Activated T-cell treated with anti-CD3 and anti-CD28 coated beads, Interleukin-2, amount 50 U/mL, for 24 hours (primary cell): ENCODE data around the gene RRAD.

Experiments
- DNase-seq: peaks from one replicate; pipeline ENCODE4 v3.0.0-alpha.2; 2020
- H3K27ac Mint-ChIP-seq: 2 replicates; pipeline ENCODE4 v1.8.0; 2020; ENCODE audit warnings: mild to moderate bottlenecking, mixed read lengths
- H3K27me3 Mint-ChIP-seq: 2 replicates; pipeline ENCODE4 v1.8.0; 2020; ENCODE audit warnings: mixed read lengths
- H3K36me3 Mint-ChIP-seq: 2 replicates; pipeline ENCODE4 v1.8.0; 2020; ENCODE audit warnings: low read depth, mixed read lengths
- H3K4me1 Mint-ChIP-seq: 2 replicates; pipeline ENCODE4 v1.8.0; 2020; ENCODE audit warnings: low read depth, mixed read lengths
- H3K4me3 Mint-ChIP-seq: 2 replicates; pipeline ENCODE4 v1.8.0; 2020; ENCODE audit warnings: mild to moderate bottlenecking, moderate library complexity, mixed read lengths
- H3K9me3 Mint-ChIP-seq: 2 replicates; pipeline ENCODE4 v1.8.0; 2020; ENCODE audit warnings: mixed read lengths

RRAD gene

DNA sequence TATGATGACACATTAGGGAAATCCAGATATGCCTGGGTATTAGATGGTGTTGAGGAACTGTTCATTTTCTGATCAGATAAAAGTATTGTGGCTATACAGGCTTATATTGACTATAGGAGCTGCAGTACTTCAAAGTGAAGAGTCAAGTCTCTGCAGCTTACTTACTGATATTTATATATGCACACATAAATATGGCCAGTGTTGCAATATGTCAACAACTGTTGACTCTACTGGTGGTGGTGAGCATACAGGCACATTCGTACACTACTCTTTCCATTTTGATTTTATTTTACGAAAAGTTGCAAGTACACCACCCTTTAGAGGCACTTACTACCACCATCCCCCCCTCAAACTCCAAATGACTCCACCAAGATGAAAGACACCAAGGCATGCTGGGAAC, 6.3 kb upstream of the RRAD start:
- no peaks in the 10 kb centered on the region for H3K9me3 Mint-ChIP-seq
- peaks cover 48% of the 10 kb centered on the region for H3K4me1 Mint-ChIP-seq
- H3K27me3 Mint-ChIP-seq: peaks cover under 1% of the 10 kb centered on the region
- H3K27ac Mint-ChIP-seq: peak overlapping the region; percentile 99
- no peak for DNase-seq
- H3K4me3 Mint-ChIP-seq: no peak overlapping the region
- peaks cover 62% of the 10 kb centered on the region for H3K36me3 Mint-ChIP-seq

DNA sequence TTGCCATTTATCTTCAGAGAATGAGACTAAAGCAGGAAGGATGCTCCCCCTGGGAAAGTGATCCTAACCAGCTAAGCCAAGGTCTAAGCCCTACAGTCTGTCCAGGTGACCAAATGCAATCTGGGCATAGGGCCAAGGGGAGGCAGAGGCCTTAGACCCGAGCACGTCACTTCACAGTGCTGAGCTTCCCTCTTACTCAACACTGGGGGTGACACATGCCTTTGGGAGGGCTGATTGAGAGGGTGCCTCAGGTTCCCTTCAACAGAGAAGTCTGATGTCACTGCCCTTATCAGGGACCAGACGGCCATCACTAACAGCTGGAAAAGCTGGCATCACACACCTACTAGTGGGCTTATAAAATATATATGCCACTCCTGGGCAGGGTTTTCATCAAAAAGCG, 4.9 kb upstream of the RRAD start:
- Mint-ChIP-seq H3K27ac (no peak overlapping the region), H3K27me3 (peaks cover 15% of the 10 kb centered on the region), H3K9me3 (no peaks in the 10 kb centered on the region), H3K4me3 (no peak overlapping the region), H3K4me1 (peaks cover 40% of the 10 kb centered on the region), H3K36me3 (peaks cover 51% of the 10 kb centered on the region)
- DNase-seq: no peak

DNA sequence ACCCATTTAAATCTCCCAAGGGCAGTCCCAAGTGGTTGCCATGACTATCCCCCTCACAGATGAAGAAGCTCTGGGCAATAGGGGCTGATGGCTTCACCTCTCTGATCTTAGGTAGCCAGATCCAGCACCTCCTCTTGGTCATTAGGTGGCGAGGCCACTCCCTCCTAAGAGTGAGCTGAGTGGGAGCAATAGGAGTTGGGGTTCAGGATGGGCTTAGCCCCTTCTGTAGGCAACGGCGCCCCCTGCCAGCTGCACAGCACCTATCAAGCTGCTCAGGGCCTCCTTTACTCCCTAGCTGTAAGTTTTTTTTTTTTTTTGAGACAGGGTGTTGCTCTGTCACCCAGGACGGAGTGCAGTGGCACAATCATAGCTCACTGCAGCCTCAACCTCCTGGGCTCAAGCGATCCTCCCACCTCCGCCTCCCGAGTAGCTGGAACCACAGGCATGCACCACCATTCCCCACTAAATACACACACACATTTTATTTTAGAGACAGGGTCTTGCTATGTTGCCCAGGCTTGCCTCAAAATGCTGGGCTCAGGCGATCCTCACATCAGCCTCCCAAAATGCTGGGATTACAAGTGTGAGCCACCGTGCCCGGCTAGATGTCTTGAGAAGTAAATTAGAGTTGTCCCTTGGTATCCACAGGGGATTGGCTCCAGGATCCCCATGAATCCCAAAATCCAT, 3.5 kb upstream of the RRAD start:
- Mint-ChIP-seq H3K27ac (no peak overlapping the region), H3K4me1 (peaks cover 39% of the 10 kb centered on the region), H3K27me3 (peaks cover 25% of the 10 kb centered on the region), H3K9me3 (no peaks in the 10 kb centered on the region), H3K36me3 (peaks cover 38% of the 10 kb centered on the region), H3K4me3 (no peak overlapping the region)
- DNase-seq: peak; percentile 46

DNA sequence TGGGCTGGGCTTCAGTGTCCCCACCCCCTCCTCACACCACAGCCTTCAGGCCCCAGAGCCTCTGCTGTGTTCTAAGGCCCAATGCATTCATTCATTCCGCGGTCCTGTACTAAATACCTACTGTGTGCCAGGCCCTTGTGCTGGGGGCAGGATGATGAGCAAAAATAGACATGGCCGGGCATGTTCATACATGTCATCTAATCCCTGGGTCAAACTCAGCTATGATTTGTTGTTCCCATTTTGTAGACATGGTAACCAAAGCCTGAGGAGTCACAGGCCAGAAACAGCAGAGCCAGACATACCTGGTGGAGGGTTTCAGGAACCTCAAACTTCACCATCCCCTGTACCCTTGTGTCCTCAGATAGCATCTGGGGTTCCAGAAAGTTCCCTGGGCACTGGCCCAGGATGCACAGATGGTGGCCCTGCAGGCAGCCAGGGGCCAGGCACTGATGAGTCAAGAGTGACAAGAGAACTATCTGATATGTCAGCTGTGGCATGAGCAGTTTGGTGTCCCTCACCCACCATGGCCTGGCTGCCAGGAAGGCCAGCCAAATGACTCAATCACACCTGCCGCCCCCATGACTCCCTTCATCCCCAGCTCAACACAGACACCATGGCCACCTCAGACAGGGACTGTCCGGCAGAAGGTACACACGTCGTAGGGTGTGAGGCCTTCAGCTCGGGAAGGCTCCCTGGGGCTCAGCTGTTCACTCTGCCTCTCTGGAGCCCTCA, 2.7 kb upstream of the RRAD start:
- Mint-ChIP-seq H3K9me3 (no peaks in the 10 kb centered on the region), H3K4me3 (no peak overlapping the region), H3K27ac (peak overlapping the region; percentile 37), H3K4me1 (peaks cover 31% of the 10 kb centered on the region), H3K27me3 (peaks cover 32% of the 10 kb centered on the region), H3K36me3 (peaks cover 31% of the 10 kb centered on the region)
- DNase-seq: no peak

DNA sequence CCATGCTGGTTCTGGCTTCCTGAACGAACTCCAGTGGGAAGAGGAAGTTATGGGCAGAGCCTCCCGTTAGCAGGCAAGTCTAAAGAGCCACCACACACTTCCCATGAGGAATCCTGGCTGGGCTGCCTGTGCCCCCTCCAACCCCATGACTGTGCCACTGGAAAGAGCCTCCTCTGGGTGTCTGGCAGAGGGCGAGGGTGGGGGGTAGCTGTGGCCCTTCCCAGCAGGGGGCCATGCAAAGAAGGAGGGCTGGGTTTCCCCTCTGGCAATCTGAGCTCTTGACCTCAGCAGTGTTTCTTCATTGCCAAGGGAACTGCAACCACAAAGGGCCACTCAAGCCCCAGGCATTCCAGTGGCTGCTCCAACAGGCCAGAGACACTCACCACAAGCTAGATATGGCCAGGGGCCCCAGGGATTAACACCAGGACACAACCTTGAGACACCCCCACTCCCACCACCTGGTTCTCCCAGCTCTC, 1.7 kb upstream of the RRAD start:
- Mint-ChIP-seq H3K27ac (no peak overlapping the region), H3K36me3 (peaks cover 20% of the 10 kb centered on the region), H3K9me3 (no peaks in the 10 kb centered on the region), H3K4me1 (peaks cover 21% of the 10 kb centered on the region), H3K27me3 (peaks cover 40% of the 10 kb centered on the region), H3K4me3 (no peak overlapping the region)
- DNase-seq: no peak

DNA sequence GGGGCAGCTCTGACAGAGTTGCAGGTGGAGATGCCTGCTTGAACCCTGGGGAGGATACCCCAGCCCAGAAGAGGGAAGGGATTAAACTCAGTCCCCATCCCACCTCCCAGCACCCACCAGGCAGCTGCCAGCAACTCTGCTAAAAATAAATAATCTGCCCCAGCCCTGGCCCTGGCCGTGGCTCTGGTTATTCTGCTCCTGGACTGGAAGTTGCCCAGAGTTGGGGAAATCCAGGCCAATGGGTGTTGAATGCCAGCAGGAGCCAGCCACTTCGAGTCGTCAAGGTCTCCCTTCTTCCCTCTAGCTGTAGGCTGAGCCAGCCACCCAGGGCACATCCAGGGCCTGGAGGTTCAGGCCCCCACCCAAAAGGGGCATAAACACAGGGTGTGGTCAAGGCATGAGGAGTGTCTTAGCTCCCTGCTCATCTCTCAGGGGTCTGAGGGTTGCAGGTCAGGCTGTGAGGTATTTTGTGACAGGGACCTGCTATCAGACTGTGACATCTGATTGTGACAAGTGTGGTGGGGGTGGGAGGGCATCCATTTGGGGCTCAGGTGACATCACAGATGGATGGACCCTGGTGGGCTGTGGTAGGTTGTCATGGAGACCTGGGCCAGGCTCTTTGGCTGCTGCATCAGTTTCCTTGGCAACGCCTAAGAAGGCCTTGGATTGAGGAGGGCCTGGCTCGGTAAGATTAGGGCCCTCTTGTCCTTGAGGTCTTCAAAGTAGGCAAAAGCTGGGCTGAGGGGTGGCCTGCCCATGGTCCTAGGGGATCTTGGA, 1.0 kb upstream of the RRAD start:
- peak overlapping the region; percentile 51 for H3K4me3 Mint-ChIP-seq
- H3K27ac Mint-ChIP-seq: no peak overlapping the region
- peaks cover 13% of the 10 kb centered on the region for H3K36me3 Mint-ChIP-seq
- peaks cover 42% of the 10 kb centered on the region for H3K27me3 Mint-ChIP-seq
- peaks cover 17% of the 10 kb centered on the region for H3K4me1 Mint-ChIP-seq
- H3K9me3 Mint-ChIP-seq: no peaks in the 10 kb centered on the region
- no peak for DNase-seq

DNA sequence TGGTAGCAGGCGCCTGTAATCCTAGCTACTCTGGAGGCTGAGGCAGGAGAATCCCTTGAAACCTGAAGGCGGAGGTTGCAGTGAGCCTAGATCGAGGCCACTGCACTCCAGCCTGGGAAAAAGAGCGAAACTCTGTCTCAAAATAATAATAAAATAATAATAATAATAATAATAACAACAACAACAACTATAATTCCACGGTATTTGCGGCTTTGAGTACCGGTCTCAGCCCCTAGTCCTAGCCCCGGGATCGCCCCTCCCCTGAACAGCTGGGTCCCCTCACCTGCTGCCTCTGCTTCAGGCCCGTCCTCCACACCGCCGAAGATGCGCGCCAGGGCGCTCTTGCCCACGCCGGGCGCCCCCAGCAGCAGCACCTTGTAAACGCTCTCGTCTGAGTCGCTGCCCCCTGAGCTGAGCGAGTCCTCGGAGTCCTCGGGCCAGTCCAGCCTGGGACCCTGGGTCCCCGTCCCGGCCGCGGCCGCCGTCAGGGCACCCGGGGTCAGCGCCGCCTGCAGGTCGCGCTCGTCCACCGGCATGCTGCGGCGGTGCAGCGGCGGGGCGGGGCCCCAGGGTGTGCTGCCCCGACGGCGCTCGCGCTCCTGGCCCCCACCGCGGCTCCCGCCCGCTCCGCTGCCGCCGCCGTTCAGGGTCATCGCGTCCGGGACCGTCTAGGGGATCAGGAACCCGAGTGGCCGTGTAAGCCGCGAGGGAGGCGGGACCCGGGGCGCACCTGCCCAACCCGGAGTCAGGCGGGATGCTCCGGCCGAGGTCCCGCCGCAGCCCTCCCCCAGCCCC, 611 bp downstream of the RRAD start:
- H3K4me3 Mint-ChIP-seq: peak overlapping the region; percentile 51
- H3K9me3 Mint-ChIP-seq: no peaks in the 10 kb centered on the region
- H3K27me3 Mint-ChIP-seq: peaks cover 50% of the 10 kb centered on the region
- peaks cover 17% of the 10 kb centered on the region for H3K4me1 Mint-ChIP-seq
- no peak overlapping the region for H3K27ac Mint-ChIP-seq
- peaks cover 3% of the 10 kb centered on the region for H3K36me3 Mint-ChIP-seq
- DNase-seq: peak; percentile 70

DNA sequence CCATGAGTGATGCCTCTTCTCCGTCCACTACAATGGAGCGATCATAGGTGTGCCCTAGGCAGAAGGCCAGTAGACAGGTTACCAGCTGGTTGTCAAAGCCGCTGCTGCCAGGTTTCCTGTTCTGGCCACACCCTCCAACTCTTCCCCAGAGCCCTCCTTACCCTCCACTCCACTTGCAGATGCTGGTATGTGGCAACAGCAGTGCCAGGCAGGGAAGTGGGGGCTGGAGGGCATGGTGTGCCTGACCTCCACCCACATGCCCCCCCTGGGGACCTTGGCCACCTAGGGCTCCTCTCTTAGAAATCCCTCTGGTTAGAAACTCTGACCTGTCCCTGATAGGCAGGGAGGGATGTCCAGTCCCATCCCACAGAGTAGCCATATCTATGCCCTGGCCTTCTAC, 1.5 kb downstream of the RRAD start:
- Mint-ChIP-seq H3K9me3 (no peaks in the 10 kb centered on the region), H3K36me3 (no peaks in the 10 kb centered on the region), H3K27me3 (peaks cover 55% of the 10 kb centered on the region), H3K27ac (no peak overlapping the region), H3K4me1 (peaks cover 16% of the 10 kb centered on the region), H3K4me3 (no peak overlapping the region)
- no peak for DNase-seq

DNA sequence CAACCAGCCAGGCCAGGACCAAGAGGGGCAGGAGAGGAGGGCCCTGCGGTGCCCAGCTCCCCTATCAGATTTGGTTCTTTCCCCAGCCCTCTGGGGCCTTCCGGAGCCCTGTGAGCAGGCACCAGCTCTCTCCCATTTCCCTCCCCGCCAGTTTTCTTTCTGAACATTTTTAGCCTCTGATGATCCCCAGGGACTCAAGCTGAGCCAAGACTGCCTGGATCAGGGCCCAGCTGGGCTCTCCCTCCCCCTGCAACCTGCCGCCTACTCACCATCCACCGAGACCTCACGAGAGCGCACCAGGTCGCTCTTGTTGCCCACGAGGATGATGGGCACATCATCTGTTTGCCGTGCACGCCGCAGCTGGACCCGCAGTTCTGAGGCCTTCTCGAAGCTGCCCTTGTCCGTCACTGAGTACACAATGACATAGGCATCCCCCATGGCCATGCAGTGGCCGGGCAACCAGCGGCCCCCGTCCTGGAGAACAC, 2.0 kb downstream of the RRAD start:
- Mint-ChIP-seq H3K9me3 (no peaks in the 10 kb centered on the region), H3K4me1 (peaks cover 11% of the 10 kb centered on the region), H3K27me3 (peaks cover 55% of the 10 kb centered on the region), H3K4me3 (no peak overlapping the region), H3K27ac (no peak overlapping the region), H3K36me3 (no peaks in the 10 kb centered on the region)
- no peak for DNase-seq

DNA sequence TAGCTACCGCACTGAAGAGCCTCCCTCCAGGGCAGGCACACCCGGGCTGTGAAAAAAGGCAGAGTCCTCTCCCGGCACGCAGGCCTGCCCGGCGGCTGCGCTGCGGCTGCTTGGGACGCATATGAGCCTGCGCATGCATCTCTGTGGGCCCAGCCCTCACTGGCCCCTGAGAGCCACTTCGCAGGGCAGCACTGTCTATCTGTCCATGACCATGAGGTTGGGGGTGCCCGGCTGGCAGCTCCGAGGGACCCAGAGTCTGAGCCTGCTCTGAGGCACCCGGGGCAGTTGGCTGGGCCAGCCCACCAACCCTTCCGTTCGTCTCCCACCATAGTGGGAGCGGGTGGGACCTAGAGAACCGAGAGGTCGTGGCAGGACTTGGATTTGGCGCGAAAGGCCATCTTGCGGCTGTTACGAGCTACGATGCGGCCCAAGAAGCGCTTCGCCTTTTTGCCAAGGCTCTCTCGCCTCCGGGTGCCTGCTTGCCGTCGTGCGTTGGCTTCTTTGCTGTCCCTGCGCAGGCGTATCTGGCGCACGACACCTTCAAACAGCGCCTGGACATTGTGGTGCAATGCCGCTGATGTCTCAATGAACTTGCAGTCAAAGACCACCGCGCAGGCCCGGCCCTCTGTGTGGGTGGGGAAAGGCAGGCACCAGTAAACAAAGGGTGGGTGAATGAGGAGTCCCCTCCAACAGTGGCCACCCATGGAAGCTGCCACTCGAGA, 3.4 kb downstream of the RRAD start:
- no peaks in the 10 kb centered on the region for H3K36me3 Mint-ChIP-seq
- H3K27ac Mint-ChIP-seq: no peak overlapping the region
- H3K9me3 Mint-ChIP-seq: no peaks in the 10 kb centered on the region
- DNase-seq: no peak
- peaks cover 55% of the 10 kb centered on the region for H3K27me3 Mint-ChIP-seq
- H3K4me1 Mint-ChIP-seq: peaks cover 9% of the 10 kb centered on the region
- no peak overlapping the region for H3K4me3 Mint-ChIP-seq

DNA sequence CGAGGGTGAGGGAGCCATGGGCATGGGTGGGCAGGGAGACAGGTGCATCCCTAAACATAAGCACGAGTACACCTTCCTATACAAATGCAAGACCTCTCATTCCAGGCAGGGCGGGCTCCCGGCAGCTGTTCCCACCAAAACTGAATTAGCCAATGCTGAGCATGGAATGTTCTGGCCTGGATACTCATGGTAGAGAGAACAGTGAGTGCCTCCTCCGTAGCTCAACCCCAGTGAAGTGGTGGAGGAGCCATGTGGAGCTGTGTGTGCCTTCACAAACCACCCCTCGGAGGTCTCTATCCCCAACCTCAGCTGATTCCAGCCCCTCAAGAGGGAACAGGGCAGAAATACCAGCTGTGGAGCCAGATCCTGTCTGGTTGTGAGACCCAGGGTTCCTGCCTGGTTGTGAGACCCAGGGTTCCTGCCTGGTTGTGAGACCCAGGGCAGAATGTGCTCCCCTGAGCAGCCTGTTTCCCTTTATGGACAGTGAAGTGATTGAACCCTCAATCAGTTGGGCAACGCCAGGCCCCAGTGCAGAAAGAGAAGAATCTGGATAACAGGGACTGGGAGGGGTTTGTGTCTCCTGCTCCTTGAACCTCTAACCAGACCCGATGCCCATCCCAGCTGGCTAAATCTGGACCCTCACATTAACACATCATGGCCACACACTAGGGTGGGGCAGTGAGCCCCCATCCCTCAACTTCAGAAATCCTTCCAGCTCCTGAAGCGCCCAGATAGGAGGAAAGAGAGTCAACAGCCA, 4.2 kb downstream of the RRAD start:
- H3K4me3 Mint-ChIP-seq: no peak overlapping the region
- H3K4me1 Mint-ChIP-seq: peaks cover 9% of the 10 kb centered on the region
- no peaks in the 10 kb centered on the region for H3K9me3 Mint-ChIP-seq
- no peaks in the 10 kb centered on the region for H3K36me3 Mint-ChIP-seq
- H3K27me3 Mint-ChIP-seq: peaks cover 48% of the 10 kb centered on the region
- no peak for DNase-seq
- H3K27ac Mint-ChIP-seq: no peak overlapping the region

DNA sequence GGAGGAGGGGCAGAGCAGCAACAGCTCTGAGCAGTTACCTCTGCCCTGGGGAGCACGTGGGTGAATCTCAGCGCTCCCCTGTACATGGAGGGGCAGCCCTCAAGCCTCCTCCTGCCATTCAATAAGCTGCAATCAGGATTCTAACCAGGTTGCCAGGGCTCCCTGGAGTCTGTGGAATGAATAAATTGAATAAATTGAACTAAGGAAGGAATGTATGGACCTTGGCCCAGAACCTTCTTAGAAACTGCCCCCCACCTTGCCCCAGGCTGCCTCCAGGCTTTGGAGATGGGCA, 5.1 kb downstream of the RRAD start:
- Mint-ChIP-seq H3K27me3 (peaks cover 40% of the 10 kb centered on the region), H3K4me3 (no peak overlapping the region), H3K4me1 (peaks cover 3% of the 10 kb centered on the region), H3K9me3 (no peaks in the 10 kb centered on the region), H3K36me3 (no peaks in the 10 kb centered on the region), H3K27ac (no peak overlapping the region)
- DNase-seq: no peak

DNA sequence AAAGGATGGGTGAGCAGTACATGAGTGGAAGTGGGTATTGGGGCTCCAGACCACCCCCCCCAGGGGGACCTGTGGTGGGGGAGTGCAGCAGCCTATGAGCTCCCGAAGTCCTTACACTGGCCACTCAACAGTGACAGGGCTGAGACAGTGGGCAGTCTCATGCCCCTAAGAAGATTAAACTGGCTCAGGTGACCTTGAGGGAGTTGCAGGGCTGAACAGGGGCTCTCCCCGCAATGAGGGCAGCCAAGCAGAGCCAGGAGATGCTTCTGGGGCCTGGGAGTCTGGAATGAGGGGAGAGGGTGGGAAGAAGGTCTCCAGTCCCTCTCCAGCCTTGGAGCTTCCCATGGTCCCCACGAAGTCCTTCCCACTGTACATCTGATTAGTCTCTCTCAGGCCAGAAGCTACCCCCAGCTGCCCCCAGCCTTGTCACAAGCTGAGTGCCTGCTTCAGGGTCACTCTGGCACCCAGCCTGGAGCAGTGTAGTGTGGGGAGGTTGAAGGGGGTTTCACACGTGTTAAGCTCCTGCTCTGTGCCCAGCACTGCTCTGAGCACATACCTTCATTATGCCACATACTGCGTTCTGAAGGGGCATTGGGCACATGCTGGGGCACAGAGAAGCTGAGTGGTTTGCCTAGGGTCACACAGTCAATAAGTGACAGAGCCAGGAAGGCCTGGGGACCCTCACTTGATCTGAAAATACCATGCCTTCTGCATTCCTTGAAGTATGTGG, 5.6 kb downstream of the RRAD start:
- H3K36me3 Mint-ChIP-seq: no peaks in the 10 kb centered on the region
- peaks cover 38% of the 10 kb centered on the region for H3K27me3 Mint-ChIP-seq
- H3K9me3 Mint-ChIP-seq: no peaks in the 10 kb centered on the region
- no peak overlapping the region for H3K27ac Mint-ChIP-seq
- no peak for DNase-seq
- peaks cover 2% of the 10 kb centered on the region for H3K4me1 Mint-ChIP-seq
- no peak overlapping the region for H3K4me3 Mint-ChIP-seq
